ENCODE data around the gene GLS.

- TF ChIP-seq MAX (IDR thresholded peaks at IDR 0.05) (no peak), POLR2AphosphoS5 (IDR thresholded peaks at IDR 0.05; ENCODE audit: low read depth, low read length) (no peak), CBX3 (IDR thresholded peaks at IDR 0.05; ENCODE audit: low read depth) (no peak), CTCF (IDR thresholded peaks at IDR 0.05 in 2 of 3, conservative IDR thresholded peaks at IDR 0.05 in 1 of 3; ENCODE audit: borderline replicate concordance in 1 of 3, insufficient read depth in 1 of 3, low read depth in 2 of 3, low read length in 2 of 3) (no peak), EZH2 (IDR thresholded peaks at IDR 0.05) (no peak), ATF3 (IDR thresholded peaks at IDR 0.05) (no peak), RAD21 (IDR thresholded peaks at IDR 0.05; ENCODE audit: low read depth) (no peak), ZBTB33 (IDR thresholded peaks at IDR 0.05; ENCODE audit: extremely low read depth, insufficient replicate concordance, low read length) (no peak)
Observed at GRCh38 chr2:190968522-190968921, 87.9 kb downstream of the GLS start.

Measured in HCT116 (cell line).